GM23338 (cell line): ENCODE measurements around the gene RNLS.

Source experiments
- CREB1 ChIP-seq: fragments of 250-450 bp; sonication (Bioruptor Pico); IDR thresholded peaks from 2 replicates; pipeline ENCODE4 v1.5.0; 2020; ENCODE audit warnings: low read depth, mild to moderate bottlenecking, moderate library complexity
- EZH2 ChIP-seq: fragments of 200-600 bp; sonication (generic); IDR thresholded peaks from one replicate; pipeline ENCODE4 v1.8.0; 2017; ENCODE audit warnings: antibody characterized with exemption, mild to moderate bottlenecking, low read depth; ENCODE audit not compliant: unreplicated experiment
- EZH2phosphoT487 ChIP-seq: fragments of 200-600 bp; sonication (generic); IDR thresholded peaks from one replicate; pipeline ENCODE4 v1.8.1; 2018; ENCODE audit warnings: antibody characterized with exemption; ENCODE audit not compliant: unreplicated experiment
- JUNB ChIP-seq: IDR thresholded peaks from one replicate; pipeline ENCODE4 v1.6.1; 2016; ENCODE audit warnings: antibody characterized with exemption; ENCODE audit not compliant: unreplicated experiment
- POLR2AphosphoS5 ChIP-seq: IDR thresholded peaks from 2 replicates; pipeline ENCODE4 v1.6.1; 2016; ENCODE audit warnings: antibody characterized with exemption, low read depth
- STAT1 ChIP-seq: IDR thresholded peaks from one replicate; pipeline ENCODE4 v1.6.1; 2016; ENCODE audit warnings: antibody characterized with exemption; ENCODE audit not compliant: unreplicated experiment
- ZNF114 ChIP-seq: fragments of 250-450 bp; sonication (Bioruptor Pico); IDR thresholded peaks from 2 replicates; pipeline ENCODE4 v1.5.0; 2020; ENCODE audit warnings: mild to moderate bottlenecking, moderate library complexity
- TF ChIP-seq, protein P1 (sequence below), 2 experiments: fragments of 200-600 bp in 1 of 2; sonication (generic) in 1 of 2; conservative IDR thresholded peaks; 2 replicates each; pipeline versions ENCODE4 v1.5.1 to v1.6.1; 2016 to 2017; ENCODE audit warnings: antibody characterized with exemption in 2 of 2, low read depth in 2 of 2, mild to moderate bottlenecking in 2 of 2, moderate library complexity in 1 of 2
- TF ChIP-seq, protein P2 (sequence below): IDR thresholded peaks from one replicate; pipeline ENCODE4 v1.6.1; 2018; ENCODE audit warnings: antibody characterized with exemption; ENCODE audit not compliant: unreplicated experiment

DNA sequence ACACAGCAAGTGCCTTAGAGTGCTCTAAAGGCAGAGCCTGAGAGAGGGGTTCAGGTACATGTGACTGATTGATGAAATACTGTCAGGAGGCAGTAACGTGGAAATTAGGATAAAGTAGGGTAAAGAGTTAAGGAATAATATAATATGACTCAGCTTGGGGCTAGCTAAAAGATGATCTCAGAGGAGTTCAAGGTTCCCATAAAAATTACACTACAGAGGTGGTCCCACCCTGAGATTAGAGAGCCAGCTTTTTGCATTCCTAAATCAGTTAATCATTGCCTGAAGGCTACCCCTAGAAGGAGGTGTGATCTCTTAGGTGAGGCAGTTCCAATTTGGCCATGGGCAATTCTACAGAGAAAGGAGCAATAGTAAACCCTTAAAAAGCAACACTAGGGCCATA is 9.3 kb upstream of the RNLS start:
- TF ChIP-seq, protein P1, sequence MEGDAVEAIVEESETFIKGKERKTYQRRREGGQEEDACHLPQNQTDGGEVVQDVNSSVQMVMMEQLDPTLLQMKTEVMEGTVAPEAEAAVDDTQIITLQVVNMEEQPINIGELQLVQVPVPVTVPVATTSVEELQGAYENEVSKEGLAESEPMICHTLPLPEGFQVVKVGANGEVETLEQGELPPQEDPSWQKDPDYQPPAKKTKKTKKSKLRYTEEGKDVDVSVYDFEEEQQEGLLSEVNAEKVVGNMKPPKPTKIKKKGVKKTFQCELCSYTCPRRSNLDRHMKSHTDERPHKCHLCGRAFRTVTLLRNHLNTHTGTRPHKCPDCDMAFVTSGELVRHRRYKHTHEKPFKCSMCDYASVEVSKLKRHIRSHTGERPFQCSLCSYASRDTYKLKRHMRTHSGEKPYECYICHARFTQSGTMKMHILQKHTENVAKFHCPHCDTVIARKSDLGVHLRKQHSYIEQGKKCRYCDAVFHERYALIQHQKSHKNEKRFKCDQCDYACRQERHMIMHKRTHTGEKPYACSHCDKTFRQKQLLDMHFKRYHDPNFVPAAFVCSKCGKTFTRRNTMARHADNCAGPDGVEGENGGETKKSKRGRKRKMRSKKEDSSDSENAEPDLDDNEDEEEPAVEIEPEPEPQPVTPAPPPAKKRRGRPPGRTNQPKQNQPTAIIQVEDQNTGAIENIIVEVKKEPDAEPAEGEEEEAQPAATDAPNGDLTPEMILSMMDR (conservative IDR thresholded peaks at IDR 0.05; ENCODE audit: low read depth in 2 of 2) = no peak
- TF ChIP-seq POLR2AphosphoS5 = no peak
- TF ChIP-seq, protein P2, sequence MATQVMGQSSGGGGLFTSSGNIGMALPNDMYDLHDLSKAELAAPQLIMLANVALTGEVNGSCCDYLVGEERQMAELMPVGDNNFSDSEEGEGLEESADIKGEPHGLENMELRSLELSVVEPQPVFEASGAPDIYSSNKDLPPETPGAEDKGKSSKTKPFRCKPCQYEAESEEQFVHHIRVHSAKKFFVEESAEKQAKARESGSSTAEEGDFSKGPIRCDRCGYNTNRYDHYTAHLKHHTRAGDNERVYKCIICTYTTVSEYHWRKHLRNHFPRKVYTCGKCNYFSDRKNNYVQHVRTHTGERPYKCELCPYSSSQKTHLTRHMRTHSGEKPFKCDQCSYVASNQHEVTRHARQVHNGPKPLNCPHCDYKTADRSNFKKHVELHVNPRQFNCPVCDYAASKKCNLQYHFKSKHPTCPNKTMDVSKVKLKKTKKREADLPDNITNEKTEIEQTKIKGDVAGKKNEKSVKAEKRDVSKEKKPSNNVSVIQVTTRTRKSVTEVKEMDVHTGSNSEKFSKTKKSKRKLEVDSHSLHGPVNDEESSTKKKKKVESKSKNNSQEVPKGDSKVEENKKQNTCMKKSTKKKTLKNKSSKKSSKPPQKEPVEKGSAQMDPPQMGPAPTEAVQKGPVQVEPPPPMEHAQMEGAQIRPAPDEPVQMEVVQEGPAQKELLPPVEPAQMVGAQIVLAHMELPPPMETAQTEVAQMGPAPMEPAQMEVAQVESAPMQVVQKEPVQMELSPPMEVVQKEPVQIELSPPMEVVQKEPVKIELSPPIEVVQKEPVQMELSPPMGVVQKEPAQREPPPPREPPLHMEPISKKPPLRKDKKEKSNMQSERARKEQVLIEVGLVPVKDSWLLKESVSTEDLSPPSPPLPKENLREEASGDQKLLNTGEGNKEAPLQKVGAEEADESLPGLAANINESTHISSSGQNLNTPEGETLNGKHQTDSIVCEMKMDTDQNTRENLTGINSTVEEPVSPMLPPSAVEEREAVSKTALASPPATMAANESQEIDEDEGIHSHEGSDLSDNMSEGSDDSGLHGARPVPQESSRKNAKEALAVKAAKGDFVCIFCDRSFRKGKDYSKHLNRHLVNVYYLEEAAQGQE = no peak
- TF ChIP-seq ZNF114 (CRISPR knock-in tag) = no peak
- no peak for TF ChIP-seq EZH2
- no peak for TF ChIP-seq EZH2phosphoT487
- no peak for TF ChIP-seq STAT1
- TF ChIP-seq JUNB = no peak
- no peak for TF ChIP-seq CREB1 (CRISPR knock-in tag)
